HepG2 (cell line): ENCODE measurements around the gene CDX1. TPM values are rescaled to one million over a fixed set of nuclear protein-coding genes. Genes with fewer than 3 reads are reported as not detected.

Source experiments
- ARID5B ChIP-seq: IDR thresholded peaks from 2 replicates; pipeline ENCODE4 v1.4.0; 2020; ENCODE audit warnings: mild to moderate bottlenecking, missing genetic modification reagents
- ARNT2 ChIP-seq: sonication (generic); formaldehyde crosslinking; IDR thresholded peaks from 2 replicates; pipeline ENCODE4 v1.8.0; 2022; ENCODE audit warnings: mild to moderate bottlenecking, low read depth, missing genetic modification reagents, moderate library complexity
- CAMTA2 ChIP-seq: sonication (generic); formaldehyde crosslinking; IDR thresholded peaks from 2 replicates; pipeline ENCODE4 v1.4.0; 2020; ENCODE audit warnings: mild to moderate bottlenecking, missing genetic modification reagents, borderline replicate concordance
- ELF3 ChIP-seq: IDR thresholded peaks from 2 replicates; pipeline ENCODE4 v1.6.1; 2016; ENCODE audit warnings: missing genetic modification reagents, missing compliant biosample characterization
- FOXK2 ChIP-seq: fragments of 450-650 bp; IDR thresholded peaks from 2 replicates; pipeline ENCODE4 v1.6.1; 2016
- JARID2 ChIP-seq: sonication (generic); formaldehyde crosslinking; IDR thresholded peaks from 2 replicates; pipeline ENCODE4 v1.8.1; 2023; ENCODE audit warnings: missing genetic modification reagents, inconsistent platforms; ENCODE audit not compliant: insufficient replicate concordance
- KDM2A ChIP-seq: sonication (generic); formaldehyde crosslinking; IDR thresholded peaks from 2 replicates; pipeline ENCODE4 v1.4.0; 2020; ENCODE audit warnings: low read depth, missing genetic modification reagents, borderline replicate concordance
- MYC ChIP-seq: sonication (generic); formaldehyde crosslinking; IDR thresholded peaks from 2 replicates; pipeline ENCODE4 v1.9.0; 2021; ENCODE audit warnings: missing genetic modification reagents, borderline replicate concordance
- PATZ1 ChIP-seq: sonication (generic); formaldehyde crosslinking; IDR thresholded peaks from 2 replicates; pipeline ENCODE4 v1.4.0; 2020; ENCODE audit warnings: missing genetic modification reagents
- PHF21A ChIP-seq: sonication (generic); formaldehyde crosslinking; IDR thresholded peaks from 2 replicates; pipeline ENCODE4 v1.5.0; 2020; ENCODE audit warnings: mild to moderate bottlenecking, missing genetic modification reagents
- SALL1 ChIP-seq: sonication (generic); formaldehyde crosslinking; IDR thresholded peaks from 2 replicates; pipeline ENCODE4 v1.8.0; 2022; ENCODE audit warnings: mild to moderate bottlenecking, missing genetic modification reagents
- SOX6 ChIP-seq, 2 experiments: fragments of 450-650 bp in 1 of 2; sonication (generic) in 1 of 2; formaldehyde crosslinking in 1 of 2; IDR thresholded peaks; 2 replicates each; pipeline versions ENCODE4 v1.4.0 to v1.6.1; 2017 to 2020; ENCODE audit warnings: antibody characterized with exemption in 1 of 2, mild to moderate bottlenecking in 1 of 2, missing genetic modification reagents in 1 of 2
- STAG1 ChIP-seq: sonication (generic); formaldehyde crosslinking; IDR thresholded peaks from 2 replicates; pipeline ENCODE4 v1.4.0; 2020; ENCODE audit warnings: missing genetic modification reagents
- ZFP1 ChIP-seq: IDR thresholded peaks from 2 replicates; pipeline ENCODE4 v1.6.1; 2016
- ZNF496 ChIP-seq: sonication (generic); formaldehyde crosslinking; IDR thresholded peaks from 2 replicates; pipeline ENCODE4 v1.8.1; 2023; ENCODE audit warnings: mild to moderate bottlenecking, moderate library complexity, missing genetic modification reagents; ENCODE audit not compliant: insufficient replicate concordance
- ZNF503 ChIP-seq: sonication (generic); formaldehyde crosslinking; IDR thresholded peaks from 2 replicates; pipeline ENCODE4 v1.4.0; 2020; ENCODE audit warnings: missing genetic modification reagents
- ZNF550 ChIP-seq: sonication (generic); formaldehyde crosslinking; IDR thresholded peaks from 2 replicates; pipeline ENCODE4 v1.4.0; 2020; ENCODE audit warnings: mild to moderate bottlenecking, missing genetic modification reagents, borderline replicate concordance
- ZNF564 ChIP-seq: sonication (generic); formaldehyde crosslinking; IDR thresholded peaks from 2 replicates; pipeline ENCODE4 v1.8.1; 2023; ENCODE audit warnings: mild to moderate bottlenecking, missing genetic modification reagents
- polyA plus RNA-seq, 8 experiments: library from polyadenylated mRNA; depleted of rRNA in 3 of 8; stranded (reverse) in 7 of 8; unstranded in 1 of 8; fragments of >200 nt; fragmentation: Illumina TruSeq in 4 of 8; extraction: Trizol in 4 of 8; gene quantifications; 2 replicates each; pipeline versions ENCODE4 v1.2.1 to v1.2.3, GENCODE V29; 2011 to 2016; ENCODE audit warnings: low read depth in 4 of 8, missing spikeins in 1 of 8, mixed read lengths in 1 of 8; ENCODE audit not compliant: insufficient read depth in 1 of 8
- total RNA-seq, 5 experiments: library from RNA; depleted of rRNA; stranded (reverse); fragments of >200 nt; fragmentation: Illumina TruSeq; extraction: Trizol; gene quantifications; 2 replicates each; pipeline ENCODE4 v1.2.3, GENCODE V29; 2016; ENCODE audit warnings: low read depth in 1 of 5

CDX1 gene
- total and polyA plus RNA-seq, 2 of the 13 experiments (the other 11 are each of a cell fraction or from before 2014, with no cell fraction given) = not detected

GRCh38 chr5:150217873-150218692 lies 51.5 kb downstream of the CDX1 start (continued):
- TF ChIP-seq ZFP1 (CRISPR knock-in tag) (no peak), ZNF564 (CRISPR knock-in tag) (no peak), JARID2 (CRISPR knock-in tag) (no peak), SALL1 (CRISPR knock-in tag) (0 out of 2 replicates have a peak, but pooled peaks have one; percentile 30), FOXK2 (no peak), ZNF496 (no peak), STAG1 (CRISPR knock-in tag) (peak; percentile 95), ELF3 (no peak), ZNF550 (CRISPR knock-in tag) (no peak), SOX6 (IDR thresholded peaks at IDR 0.05) (no peak), SOX6 (CRISPR knock-in tag; IDR thresholded peaks at IDR 0.05) (0 out of 2 replicates have a peak, but pooled peaks have one; percentile 25), PHF21A (CRISPR knock-in tag) (no peak), MYC (no peak), ARNT2 (CRISPR knock-in tag) (no peak), PATZ1 (no peak), ARID5B (CRISPR knock-in tag) (0 out of 2 replicates have a peak, but pooled peaks have one; percentile 13), ZNF503 (CRISPR knock-in tag) (no peak), CAMTA2 (CRISPR knock-in tag) (no peak), KDM2A (CRISPR knock-in tag) (peak; percentile 39; the same call in 1 of the 2 replicates)
